ENCODE measurements around the gene NF1. TPM values are rescaled to one million over a fixed set of nuclear protein-coding genes. Genes with fewer than 3 reads are reported as not detected.

NF1 gene
- total and polyA plus RNA-seq, 3 donors from 2014 or later: 60.6 to 99.0 (median 97.6) TPM

DNA sequence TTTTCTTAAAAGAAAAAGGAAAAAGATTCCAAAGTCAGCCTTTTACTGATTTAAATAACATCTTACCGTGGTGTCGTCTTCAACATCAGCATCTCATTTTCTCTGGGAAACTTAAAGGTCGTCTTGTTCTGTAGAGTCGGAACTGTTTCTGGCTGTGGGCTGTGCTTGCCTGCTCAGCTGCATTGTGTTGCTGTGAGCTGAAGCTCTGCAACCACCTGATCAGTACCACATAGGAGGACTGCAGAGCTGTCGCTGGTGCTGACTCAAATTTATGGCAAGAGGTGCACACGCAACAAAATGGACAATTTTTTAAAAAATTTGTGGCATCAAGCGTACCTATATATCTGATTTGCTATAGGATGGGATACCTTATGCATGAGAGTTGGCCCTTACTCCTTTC lies 202.3 kb downstream of the NF1 start, which contains the start of gene OMG:
Gene OMG, minus strand, starts transcription at position 150 of the 400 bp plus-strand sequence. CDS start 908 bp downstream, outside the sequence.
- H3K4me3 ChIP-seq: no peak within 1 kb of the TSS
- intact Hi-C loops (cut with DNase I; ENCODE audit: low total_unique reads): no loop called here
- WGBS, 2 donors: 84 to 85% methylated on average over 7 of the region's 7 CpGs

DNA sequence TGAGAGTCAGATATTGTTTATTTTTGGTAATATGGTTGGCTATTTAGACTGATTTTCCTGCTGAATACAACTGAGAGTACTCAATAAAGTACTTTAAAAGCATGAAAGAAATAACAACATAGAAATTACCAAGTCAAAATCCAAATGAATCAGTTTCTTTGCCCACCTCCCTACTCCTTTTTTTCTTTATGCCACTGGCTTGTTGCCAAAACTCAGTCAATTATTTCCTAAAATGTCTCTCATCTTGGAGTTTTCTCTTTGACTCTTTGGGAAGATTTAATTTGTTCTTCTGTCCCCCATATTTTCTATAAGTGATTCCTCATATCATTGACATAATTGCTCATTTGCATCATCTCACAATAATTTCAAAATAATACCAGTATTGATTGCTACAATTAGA lies 204.8 kb downstream of the NF1 start:
- no peaks in the 10 kb centered on the region for H3K4me1 ChIP-seq
- no peaks in the 10 kb centered on the region for H3K36me3 ChIP-seq (ENCODE audit: low read depth, missing control alignments)
- H3K9me3 ChIP-seq: no peaks in the 10 kb centered on the region
- no peak overlapping the region for H3K27ac ChIP-seq
- intact Hi-C loops (cut with DNase I; ENCODE audit: low total_unique reads): no loop called here
- no peak for DNase-seq
- H3K27me3 ChIP-seq: no peaks in the 10 kb centered on the region
- no peak for TF ChIP-seq POLR2A (IDR thresholded peaks at IDR 0.05)
- TF ChIP-seq, protein P1, sequence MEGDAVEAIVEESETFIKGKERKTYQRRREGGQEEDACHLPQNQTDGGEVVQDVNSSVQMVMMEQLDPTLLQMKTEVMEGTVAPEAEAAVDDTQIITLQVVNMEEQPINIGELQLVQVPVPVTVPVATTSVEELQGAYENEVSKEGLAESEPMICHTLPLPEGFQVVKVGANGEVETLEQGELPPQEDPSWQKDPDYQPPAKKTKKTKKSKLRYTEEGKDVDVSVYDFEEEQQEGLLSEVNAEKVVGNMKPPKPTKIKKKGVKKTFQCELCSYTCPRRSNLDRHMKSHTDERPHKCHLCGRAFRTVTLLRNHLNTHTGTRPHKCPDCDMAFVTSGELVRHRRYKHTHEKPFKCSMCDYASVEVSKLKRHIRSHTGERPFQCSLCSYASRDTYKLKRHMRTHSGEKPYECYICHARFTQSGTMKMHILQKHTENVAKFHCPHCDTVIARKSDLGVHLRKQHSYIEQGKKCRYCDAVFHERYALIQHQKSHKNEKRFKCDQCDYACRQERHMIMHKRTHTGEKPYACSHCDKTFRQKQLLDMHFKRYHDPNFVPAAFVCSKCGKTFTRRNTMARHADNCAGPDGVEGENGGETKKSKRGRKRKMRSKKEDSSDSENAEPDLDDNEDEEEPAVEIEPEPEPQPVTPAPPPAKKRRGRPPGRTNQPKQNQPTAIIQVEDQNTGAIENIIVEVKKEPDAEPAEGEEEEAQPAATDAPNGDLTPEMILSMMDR (IDR thresholded peaks at IDR 0.05): no peak
- H3K4me3 ChIP-seq: no peak overlapping the region

More for the DNA sequence above, 202.3 kb downstream of the NF1 start, which contains the start of gene OMG:
- Histone ChIP-seq H3K27ac (no peak within 1 kb of the TSS), H3K4me1 (no peaks in the 10 kb centered on the region), H3K27me3 (no peaks in the 10 kb centered on the region), H3K36me3 (ENCODE audit: low read depth, missing control alignments) (no peaks in the 10 kb centered on the region), H3K9me3 (no peaks in the 10 kb centered on the region)
- no peak for TF ChIP-seq POLR2A (IDR thresholded peaks at IDR 0.05)
- TF ChIP-seq, protein P1 (IDR thresholded peaks at IDR 0.05): no peak
- DNase-seq: no peak

DNA sequence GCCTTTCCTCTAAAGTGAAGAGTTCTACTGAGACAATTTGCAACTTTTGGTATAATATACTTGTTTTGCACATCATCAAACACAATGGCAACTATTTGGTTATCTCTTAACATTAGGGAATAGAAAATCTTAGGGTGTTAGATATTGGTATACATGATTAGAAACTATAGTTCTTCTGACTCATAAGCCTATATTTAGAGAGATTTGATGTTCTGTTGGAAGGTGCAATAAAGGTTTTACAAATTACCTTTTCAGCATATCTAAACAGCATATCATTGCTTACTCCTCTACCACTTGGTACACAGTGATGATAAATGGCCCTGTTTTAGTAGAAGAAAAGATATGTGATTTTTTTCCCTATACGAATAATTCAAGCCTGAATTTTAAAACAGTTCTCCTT lies 212.9 kb downstream of the NF1 start:
- 88 to 91% methylated on average over 1 of the region's 1 CpG for WGBS, 2 donors
- TF ChIP-seq POLR2A (IDR thresholded peaks at IDR 0.05): no peak
- no peak overlapping the region for H3K27ac ChIP-seq
- H3K4me1 ChIP-seq: no peaks in the 10 kb centered on the region
- no peaks in the 10 kb centered on the region for H3K36me3 ChIP-seq (ENCODE audit: low read depth, missing control alignments)
- DNase-seq: no peak
- no peaks in the 10 kb centered on the region for H3K9me3 ChIP-seq
- intact Hi-C loops (cut with DNase I; ENCODE audit: low total_unique reads): no loop called here
- H3K4me3 ChIP-seq: no peak overlapping the region
- H3K27me3 ChIP-seq: no peaks in the 10 kb centered on the region

DNA sequence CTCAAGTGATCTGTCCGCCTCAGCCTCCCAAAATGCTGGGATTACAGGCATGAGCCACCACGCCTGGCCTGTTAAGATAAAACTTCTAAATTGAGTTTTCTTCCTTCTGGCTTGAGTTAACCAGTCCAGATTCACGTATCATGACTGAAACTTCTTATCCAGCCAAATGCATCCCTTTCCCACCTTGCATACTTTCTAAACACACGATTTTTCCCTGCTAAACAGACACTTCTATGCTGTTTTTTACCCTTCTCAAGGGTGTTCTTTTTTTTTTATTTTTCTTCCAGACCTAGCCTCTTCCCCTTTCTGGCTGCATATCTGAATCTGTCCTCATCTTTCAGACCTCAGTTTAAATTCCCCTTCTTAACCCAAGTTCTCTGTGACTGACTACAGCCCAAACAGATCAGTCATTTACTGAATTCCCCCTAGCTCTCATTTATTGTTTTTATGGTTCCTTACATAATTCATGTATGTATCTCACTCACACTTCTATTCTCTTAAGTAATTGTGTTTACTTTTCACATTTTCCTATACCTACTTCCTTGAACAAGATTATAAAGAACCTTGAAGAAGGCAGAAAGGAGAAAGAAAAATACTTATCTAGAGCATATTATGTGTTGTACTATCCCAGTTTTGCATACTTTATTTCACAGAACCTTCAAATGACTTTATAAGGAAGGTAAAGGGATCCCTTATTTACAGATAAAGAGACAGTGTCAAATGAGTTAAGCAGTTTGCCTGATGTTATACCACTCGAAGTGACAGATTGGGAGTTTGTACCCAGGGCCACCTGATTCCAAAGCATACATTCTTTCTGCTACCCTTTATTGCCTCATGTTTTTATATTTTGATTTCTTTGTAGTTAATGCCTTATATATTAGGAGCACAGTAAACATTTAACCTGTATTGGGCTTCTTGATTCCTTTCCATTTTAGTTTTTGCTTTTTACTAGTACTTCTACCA lies 213.9 kb downstream of the NF1 start:
- Histone ChIP-seq H3K27me3 (no peaks in the 10 kb centered on the region), H3K36me3 (ENCODE audit: low read depth, missing control alignments) (no peaks in the 10 kb centered on the region), H3K4me3 (no peak overlapping the region), H3K27ac (no peak overlapping the region), H3K9me3 (no peaks in the 10 kb centered on the region), H3K4me1 (no peaks in the 10 kb centered on the region)
- intact Hi-C loops (cut with DNase I; ENCODE audit: low total_unique reads): no loop called here
- TF ChIP-seq POLR2A (IDR thresholded peaks at IDR 0.05): no peak
- TF ChIP-seq, protein P1 (IDR thresholded peaks at IDR 0.05): no peak
- no peak for DNase-seq
- 81% methylated on average over 5 of the region's 5 CpGs for WGBS, 2 donors

DNA sequence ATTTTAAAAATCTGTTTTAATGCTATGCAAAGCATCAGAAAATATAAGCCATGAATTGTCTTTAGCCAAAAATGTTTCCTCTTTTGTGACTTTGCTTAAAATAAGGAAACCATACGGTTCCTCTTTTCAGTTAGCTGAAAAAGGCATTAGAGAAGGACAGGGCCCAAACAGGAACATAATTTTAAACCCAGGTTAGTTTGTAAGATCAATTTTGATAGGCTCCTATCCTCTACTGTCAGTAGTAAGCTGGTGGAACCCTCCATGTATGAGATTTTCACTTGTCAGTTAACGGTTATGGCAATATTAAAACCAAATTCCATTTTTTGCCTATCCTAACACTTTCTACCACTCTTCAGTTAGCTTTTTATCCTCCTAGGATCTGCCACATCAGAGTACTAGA lies 214.8 kb downstream of the NF1 start:
- DNase-seq: no peak
- intact Hi-C loops (cut with DNase I; ENCODE audit: low total_unique reads): no loop called here
- TF ChIP-seq, protein P1 (IDR thresholded peaks at IDR 0.05): no peak
- no peak for TF ChIP-seq POLR2A (IDR thresholded peaks at IDR 0.05)
- Histone ChIP-seq H3K27ac (no peak overlapping the region), H3K9me3 (no peaks in the 10 kb centered on the region), H3K4me3 (no peak overlapping the region), H3K4me1 (no peaks in the 10 kb centered on the region), H3K36me3 (ENCODE audit: low read depth, missing control alignments) (no peaks in the 10 kb centered on the region), H3K27me3 (no peaks in the 10 kb centered on the region)
- 86 to 89% methylated on average over 2 of the region's 2 CpGs for WGBS, 2 donors

Data from testis (tissue), 3 donors.